Gastroesophageal sphincter (tissue), 3 donors: ENCODE measurements around the gene OMA1.

Source experiments
- CTCF ChIP-seq, 4 experiments: fragments of 200-600 bp in 2 of 4; fragments of 450-650 bp in 2 of 4; sonication (generic) in 1 of 4; IDR thresholded peaks; one replicate each; pipeline ENCODE4 v1.5.1; 2017 to 2019; ENCODE audit warnings: antibody characterized with exemption in 4 of 4, mild to moderate bottlenecking in 2 of 4, moderate library complexity in 2 of 4
- EP300 ChIP-seq: sonication (generic); formaldehyde crosslinking; IDR thresholded peaks from one replicate; pipeline ENCODE4 v1.6.1; 2017; ENCODE audit warnings: antibody characterized with exemption, mild to moderate bottlenecking
- POLR2A ChIP-seq, 2 donors: fragments of 450-650 bp; IDR thresholded peaks; one replicate each; pipeline ENCODE4 v1.6.1; 2017; ENCODE audit warnings: antibody characterized with exemption in 2 of 2, mild to moderate bottlenecking in 2 of 2, moderate library complexity in 1 of 2
- POLR2AphosphoS5 ChIP-seq: sonication (generic); formaldehyde crosslinking; IDR thresholded peaks from one replicate; pipeline ENCODE4 v1.6.1; 2017; ENCODE audit warnings: antibody characterized with exemption

GRCh38 chr1:58529284-58529683 lies 17.2 kb downstream of the OMA1 start:
- TF ChIP-seq POLR2AphosphoS5 (no peak), CTCF (IDR thresholded peaks at IDR 0.05) (no peak), EP300 (no peak), POLR2A (IDR thresholded peaks at IDR 0.05) (no peak)
